ENCODE data around the gene BRI3.

Gene BRI3

GRCh38 chr7:98244871-98245270 lies 36.6 kb upstream of the BRI3 start:
- Histone ChIP-seq H3K9me3 (ENCODE audit: control insufficient read depth, insufficient read depth, low read length) (no peaks in the 10 kb centered on the region), H3K9ac (ENCODE audit: low read depth, low read length) (no peak overlapping the region), H3K36me3 (ENCODE audit: insufficient read depth, low read length) (no peaks in the 10 kb centered on the region), H3K4me1 (ENCODE audit: insufficient read depth, low read length) (peaks cover 6% of the 10 kb centered on the region; the same call in 1 of the 2 replicates)

GRCh38 chr7:98248156-98248555 lies 33.3 kb upstream of the BRI3 start:
- H3K9me3 ChIP-seq (ENCODE audit: control insufficient read depth, insufficient read depth, low read length): no peaks in the 10 kb centered on the region
- H3K4me1 ChIP-seq (ENCODE audit: insufficient read depth, low read length): peaks cover 6% of the 10 kb centered on the region; the same call in 1 of the 2 replicates
- H3K9ac ChIP-seq (ENCODE audit: low read depth, low read length): no peak overlapping the region
- no peaks in the 10 kb centered on the region for H3K36me3 ChIP-seq (ENCODE audit: insufficient read depth, low read length)

GRCh38 chr7:98249106-98249505 lies 32.4 kb upstream of the BRI3 start:
- H3K9ac ChIP-seq (ENCODE audit: low read depth, low read length): no peak overlapping the region
- H3K9me3 ChIP-seq (ENCODE audit: control insufficient read depth, insufficient read depth, low read length): no peaks in the 10 kb centered on the region
- no peaks in the 10 kb centered on the region for H3K36me3 ChIP-seq (ENCODE audit: insufficient read depth, low read length)
- peaks cover 6% of the 10 kb centered on the region; the same call in 1 of the 2 replicates for H3K4me1 ChIP-seq (ENCODE audit: insufficient read depth, low read length)

- Histone ChIP-seq H3K4me1 (ENCODE audit: insufficient read depth, low read length) (peaks cover 6% of the 10 kb centered on the region; the same call in 1 of the 2 replicates), H3K9me3 (ENCODE audit: control insufficient read depth, insufficient read depth, low read length) (no peaks in the 10 kb centered on the region), H3K36me3 (ENCODE audit: insufficient read depth, low read length) (no peaks in the 10 kb centered on the region), H3K9ac (ENCODE audit: low read depth, low read length) (peak overlapping the region; percentile 88; the same call in 1 of the 2 replicates)
These were observed 30.7 kb upstream of the BRI3 start for GRCh38 chr7:98250789-98251188.

GRCh38 chr7:98251231-98251600 lies 30.3 kb upstream of the BRI3 start:
- Histone ChIP-seq H3K36me3 (ENCODE audit: insufficient read depth, low read length) (no peaks in the 10 kb centered on the region), H3K9ac (ENCODE audit: low read depth, low read length) (peak overlapping the region; percentile 88; the same call in 1 of the 2 replicates), H3K9me3 (ENCODE audit: control insufficient read depth, insufficient read depth, low read length) (no peaks in the 10 kb centered on the region), H3K4me1 (ENCODE audit: insufficient read depth, low read length) (peaks cover 6% of the 10 kb centered on the region; the same call in 1 of the 2 replicates)

GRCh38 chr7:98251601-98252424 lies 29.7 kb upstream of the BRI3 start, which contains the start of gene TECPR1:
TSS of gene TECPR1 (minus strand) at chr7:98252232. CDS start at chr7:98246146, 6,086 bp downstream.
- Histone ChIP-seq H3K4me1 (ENCODE audit: insufficient read depth, low read length) (peaks cover 6% of the 10 kb centered on the region; the same call in 1 of the 2 replicates), H3K9me3 (ENCODE audit: control insufficient read depth, insufficient read depth, low read length) (no peaks in the 10 kb centered on the region)

GRCh38 chr7:98252425-98253054 lies 28.9 kb upstream of the BRI3 start:
- no peaks in the 10 kb centered on the region for H3K36me3 ChIP-seq (ENCODE audit: insufficient read depth, low read length)
- H3K9me3 ChIP-seq (ENCODE audit: control insufficient read depth, insufficient read depth, low read length): no peaks in the 10 kb centered on the region
- peaks cover 6% of the 10 kb centered on the region; the same call in 1 of the 2 replicates for H3K4me1 ChIP-seq (ENCODE audit: insufficient read depth, low read length)
- peak overlapping the region; percentile 88; the same call in 1 of the 2 replicates for H3K9ac ChIP-seq (ENCODE audit: low read depth, low read length)

More at GRCh38 chr7:98251601-98252424, 29.7 kb upstream of the BRI3 start, which contains the start of gene TECPR1:
- Histone ChIP-seq H3K36me3 (ENCODE audit: insufficient read depth, low read length) (no peaks in the 10 kb centered on the region), H3K9ac (ENCODE audit: low read depth, low read length) (peak within 1 kb of the TSS; percentile 88)

GRCh38 chr7:98254516-98254915 lies 27.0 kb upstream of the BRI3 start:
- no peaks in the 10 kb centered on the region for H3K36me3 ChIP-seq (ENCODE audit: insufficient read depth, low read length)
- H3K4me1 ChIP-seq (ENCODE audit: insufficient read depth, low read length): no peaks in the 10 kb centered on the region; the same call in 1 of the 2 replicates
- no peaks in the 10 kb centered on the region for H3K9me3 ChIP-seq (ENCODE audit: control insufficient read depth, insufficient read depth, low read length)
- no peak overlapping the region for H3K9ac ChIP-seq (ENCODE audit: low read depth, low read length)

GRCh38 chr7:98254951-98255610 lies 26.4 kb upstream of the BRI3 start:
- Histone ChIP-seq H3K36me3 (ENCODE audit: insufficient read depth, low read length) (no peaks in the 10 kb centered on the region), H3K9me3 (ENCODE audit: control insufficient read depth, insufficient read depth, low read length) (no peaks in the 10 kb centered on the region), H3K9ac (ENCODE audit: low read depth, low read length) (no peak overlapping the region), H3K4me1 (ENCODE audit: insufficient read depth, low read length) (no peaks in the 10 kb centered on the region; the same call in 1 of the 2 replicates)

- 0 out of 2 replicates have a peak, but pooled peaks cover 3% of the 10 kb centered on the region for H3K36me3 ChIP-seq (ENCODE audit: insufficient read depth, low read length)
- H3K9me3 ChIP-seq (ENCODE audit: control insufficient read depth, insufficient read depth, low read length): no peaks in the 10 kb centered on the region
- H3K4me1 ChIP-seq (ENCODE audit: insufficient read depth, low read length): no peaks in the 10 kb centered on the region
- H3K9ac ChIP-seq (ENCODE audit: low read depth, low read length): no peak overlapping the region
These were observed 25.1 kb upstream of the BRI3 start for GRCh38 chr7:98256431-98256830.

- no peak overlapping the region for H3K9ac ChIP-seq (ENCODE audit: low read depth, low read length)
- H3K4me1 ChIP-seq (ENCODE audit: insufficient read depth, low read length): no peaks in the 10 kb centered on the region
- 0 out of 2 replicates have a peak, but pooled peaks cover 3% of the 10 kb centered on the region for H3K36me3 ChIP-seq (ENCODE audit: insufficient read depth, low read length)
- no peaks in the 10 kb centered on the region for H3K9me3 ChIP-seq (ENCODE audit: control insufficient read depth, insufficient read depth, low read length)
These were observed 23.8 kb upstream of the BRI3 start for GRCh38 chr7:98257701-98258100.

GRCh38 chr7:98265841-98266271 lies 15.6 kb upstream of the BRI3 start:
- Histone ChIP-seq H3K4me1 (ENCODE audit: insufficient read depth, low read length) (peaks cover 3% of the 10 kb centered on the region; the same call in 1 of the 2 replicates), H3K9ac (ENCODE audit: low read depth, low read length) (no peak overlapping the region), H3K36me3 (ENCODE audit: insufficient read depth, low read length) (no peaks in the 10 kb centered on the region), H3K9me3 (ENCODE audit: control insufficient read depth, insufficient read depth, low read length) (no peaks in the 10 kb centered on the region)

GRCh38 chr7:98266840-98267239 lies 14.6 kb upstream of the BRI3 start:
- Histone ChIP-seq H3K9me3 (ENCODE audit: control insufficient read depth, insufficient read depth, low read length) (no peaks in the 10 kb centered on the region), H3K9ac (ENCODE audit: low read depth, low read length) (no peak overlapping the region), H3K4me1 (ENCODE audit: insufficient read depth, low read length) (peaks cover 3% of the 10 kb centered on the region; the same call in 1 of the 2 replicates), H3K36me3 (ENCODE audit: insufficient read depth, low read length) (no peaks in the 10 kb centered on the region)

GRCh38 chr7:98267303-98267702 lies 14.2 kb upstream of the BRI3 start:
- H3K9ac ChIP-seq (ENCODE audit: low read depth, low read length): no peak overlapping the region
- H3K36me3 ChIP-seq (ENCODE audit: insufficient read depth, low read length): no peaks in the 10 kb centered on the region
- H3K4me1 ChIP-seq (ENCODE audit: insufficient read depth, low read length): peaks cover 3% of the 10 kb centered on the region; the same call in 1 of the 2 replicates
- H3K9me3 ChIP-seq (ENCODE audit: control insufficient read depth, insufficient read depth, low read length): no peaks in the 10 kb centered on the region
